Measurements from ENCODE around the gene SRRM5. TPM values are rescaled to one million over a fixed set of nuclear protein-coding genes. Genes with fewer than 3 reads are reported as not detected.
A peak's percentile ranks its signal among the peaks of the same experiment; 100 is the strongest.

The SRRM5 gene
- total and polyA plus RNA-seq, 8 donors: 0.45 to 0.50 TPM; not detected in 6

DNA sequence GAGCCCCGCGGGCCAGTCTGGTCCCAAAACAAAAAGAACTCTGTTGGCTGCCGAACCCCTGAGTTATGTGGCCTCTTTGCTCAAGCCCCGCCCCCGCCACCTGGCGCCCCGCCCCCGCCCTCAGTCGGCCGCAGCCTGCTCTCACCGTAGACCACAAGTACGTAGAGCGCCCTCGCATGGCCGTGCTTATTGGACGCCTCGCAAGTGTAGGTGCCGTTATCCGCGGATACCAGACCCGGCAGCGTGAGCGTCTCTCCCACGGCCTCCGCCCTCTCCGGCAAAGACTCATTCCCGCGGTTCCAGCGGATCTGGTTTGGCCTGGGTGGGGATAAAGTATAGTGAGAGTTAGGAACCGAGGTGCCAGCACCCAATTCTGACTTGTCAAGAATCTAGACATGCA, 13.0 kb downstream of the SRRM5 start:
- peak; percentile 70 to 82 for DNase-seq
- no peak overlapping the region for H3K4me3 ChIP-seq
- 22 to 37% (median 33%) methylated on average over 15 to 30 of the region's 30 CpGs for WGBS, 5 donors
- H3K27ac ChIP-seq: no peak overlapping the region
- peaks cover 0 to 21% (median 12%) of the 10 kb centered on the region in 4 donors for H3K4me1 ChIP-seq
- H3K9me3 ChIP-seq: no peaks in the 10 kb centered on the region
- intact Hi-C loops (cut with DNase I; ENCODE audit: low total_unique reads): no loop called here
- no peak for TF ChIP-seq POLR2A (IDR thresholded peaks at IDR 0.05)
- H3K27me3 ChIP-seq: no peaks in the 10 kb centered on the region
- no peaks in the 10 kb centered on the region for H3K36me3 ChIP-seq

DNA sequence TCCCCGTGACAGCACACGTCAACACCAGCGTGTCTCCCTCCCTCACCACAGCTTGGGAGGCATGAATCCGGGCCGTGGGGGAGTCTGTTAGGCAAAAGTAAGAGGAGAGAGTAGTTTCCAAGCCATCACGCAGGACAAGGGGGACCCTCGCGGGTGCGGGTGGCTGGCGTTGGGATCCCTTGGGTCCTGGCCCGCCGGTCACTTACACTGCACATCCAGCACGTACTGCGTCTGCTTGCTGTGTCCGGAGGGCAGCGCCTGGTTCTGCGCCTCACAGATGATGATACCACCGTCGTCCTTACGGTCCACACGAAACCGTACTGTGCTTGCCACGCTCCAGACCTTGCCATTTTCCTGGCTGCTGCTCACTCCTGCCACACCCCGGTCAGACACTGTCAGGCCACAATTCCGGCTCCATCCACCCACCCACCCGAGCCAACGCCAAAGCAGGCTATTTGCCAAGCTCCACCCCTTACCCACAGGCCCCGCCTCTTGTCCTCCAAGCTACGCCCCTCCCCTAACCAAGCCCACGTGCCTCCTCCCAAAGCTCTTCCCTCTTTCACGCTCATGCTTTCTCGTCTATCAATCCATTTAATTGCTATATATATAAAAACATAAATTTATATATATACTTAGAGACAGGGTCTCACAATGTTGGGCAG, 14.2 kb downstream of the SRRM5 start:
- no peaks in the 10 kb centered on the region for H3K27me3 ChIP-seq
- H3K36me3 ChIP-seq: no peaks in the 10 kb centered on the region
- peak in 1 of 2 donors; percentile 47 for DNase-seq
- intact Hi-C loops (cut with DNase I; ENCODE audit: low total_unique reads): no loop called here
- 74 to 82% (median 77%) methylated on average over 31 to 32 of the region's 32 CpGs for WGBS, 5 donors
- peaks cover 0 to 10% (median 4%) of the 10 kb centered on the region in 4 donors for H3K4me1 ChIP-seq
- no peak overlapping the region for H3K27ac ChIP-seq
- no peak for TF ChIP-seq POLR2A (IDR thresholded peaks at IDR 0.05)
- TF ChIP-seq EP300 (IDR thresholded peaks at IDR 0.05): no peak
- TF ChIP-seq POLR2AphosphoS5 (IDR thresholded peaks at IDR 0.05): no peak
- TF ChIP-seq, protein P1, sequence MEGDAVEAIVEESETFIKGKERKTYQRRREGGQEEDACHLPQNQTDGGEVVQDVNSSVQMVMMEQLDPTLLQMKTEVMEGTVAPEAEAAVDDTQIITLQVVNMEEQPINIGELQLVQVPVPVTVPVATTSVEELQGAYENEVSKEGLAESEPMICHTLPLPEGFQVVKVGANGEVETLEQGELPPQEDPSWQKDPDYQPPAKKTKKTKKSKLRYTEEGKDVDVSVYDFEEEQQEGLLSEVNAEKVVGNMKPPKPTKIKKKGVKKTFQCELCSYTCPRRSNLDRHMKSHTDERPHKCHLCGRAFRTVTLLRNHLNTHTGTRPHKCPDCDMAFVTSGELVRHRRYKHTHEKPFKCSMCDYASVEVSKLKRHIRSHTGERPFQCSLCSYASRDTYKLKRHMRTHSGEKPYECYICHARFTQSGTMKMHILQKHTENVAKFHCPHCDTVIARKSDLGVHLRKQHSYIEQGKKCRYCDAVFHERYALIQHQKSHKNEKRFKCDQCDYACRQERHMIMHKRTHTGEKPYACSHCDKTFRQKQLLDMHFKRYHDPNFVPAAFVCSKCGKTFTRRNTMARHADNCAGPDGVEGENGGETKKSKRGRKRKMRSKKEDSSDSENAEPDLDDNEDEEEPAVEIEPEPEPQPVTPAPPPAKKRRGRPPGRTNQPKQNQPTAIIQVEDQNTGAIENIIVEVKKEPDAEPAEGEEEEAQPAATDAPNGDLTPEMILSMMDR (IDR thresholded peaks at IDR 0.05): no peak
- no peak overlapping the region for H3K4me3 ChIP-seq
- H3K9me3 ChIP-seq: no peaks in the 10 kb centered on the region

DNA sequence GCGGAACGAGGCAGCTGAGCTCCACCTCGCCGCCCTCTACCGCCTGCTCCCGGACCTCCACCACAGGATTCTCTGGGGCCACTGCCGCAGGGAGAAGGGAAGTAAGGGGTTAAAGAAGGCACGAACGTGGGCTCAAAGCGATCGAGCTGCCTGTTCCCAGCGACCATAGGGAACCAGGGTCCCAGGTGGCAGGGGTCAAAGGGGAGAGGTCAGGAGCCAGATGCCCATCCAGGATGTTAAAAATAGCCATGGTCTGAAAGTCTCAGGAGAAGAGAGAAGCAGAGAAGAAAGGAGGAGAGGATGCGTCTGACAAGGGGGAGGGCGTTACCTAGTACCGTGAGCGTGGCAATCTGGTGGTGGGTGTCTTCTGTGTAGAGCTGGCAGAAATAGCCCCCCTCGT, 14.9 kb downstream of the SRRM5 start:
- Histone ChIP-seq H3K36me3 (no peaks in the 10 kb centered on the region), H3K9me3 (no peaks in the 10 kb centered on the region), H3K4me1 (peaks cover 0 to 10% (median 4%) of the 10 kb centered on the region in 4 donors), H3K4me3 (no peak overlapping the region), H3K27me3 (no peaks in the 10 kb centered on the region), H3K27ac (no peak overlapping the region)
- WGBS, 5 donors: 57 to 67% (median 62%) methylated on average over 15 to 17 of the region's 17 CpGs
- DNase-seq: no peak
- intact Hi-C loops (cut with DNase I; ENCODE audit: low total_unique reads): no loop called here
- TF ChIP-seq, protein P1 (IDR thresholded peaks at IDR 0.05): no peak
- TF ChIP-seq POLR2A (IDR thresholded peaks at IDR 0.05): no peak
- TF ChIP-seq EP300 (IDR thresholded peaks at IDR 0.05): no peak
- no peak for TF ChIP-seq POLR2AphosphoS5 (IDR thresholded peaks at IDR 0.05)

DNA sequence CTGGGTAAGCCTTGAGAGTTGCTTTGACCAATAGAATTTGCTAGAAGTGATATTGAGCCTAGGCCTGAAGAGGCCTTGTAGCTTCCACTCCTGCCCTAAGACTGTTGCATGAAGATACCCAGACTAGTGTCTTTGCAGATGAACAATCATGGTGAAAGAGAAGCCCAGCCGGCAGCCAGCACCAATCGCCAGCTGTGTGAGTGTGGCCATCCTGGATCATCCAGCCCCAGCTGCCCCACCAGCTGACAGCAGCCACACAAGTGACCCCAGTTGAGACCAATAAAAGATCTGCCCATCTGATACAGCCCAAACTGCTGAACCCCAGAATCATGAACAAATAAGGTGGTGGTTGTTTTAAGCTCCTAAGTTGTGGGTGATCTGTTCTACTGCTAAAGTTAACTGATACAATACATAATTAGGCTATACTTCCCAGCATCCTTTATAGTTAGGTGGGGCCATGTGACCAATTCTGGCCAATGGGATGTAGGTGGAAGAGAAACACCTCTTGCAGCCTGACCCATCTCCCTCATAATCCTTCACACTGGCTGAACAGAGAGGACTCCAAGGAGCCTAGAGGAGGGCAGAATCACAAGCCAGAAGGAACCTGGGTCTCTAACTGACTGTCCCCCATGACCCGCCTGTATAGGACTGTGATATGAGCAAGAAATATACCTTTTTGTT, 16.9 kb downstream of the SRRM5 start:
- intact Hi-C loops (cut with DNase I; ENCODE audit: low total_unique reads): no loop called here
- TF ChIP-seq, protein P1 (IDR thresholded peaks at IDR 0.05): no peak
- TF ChIP-seq EP300 (IDR thresholded peaks at IDR 0.05) (no peak), POLR2A (IDR thresholded peaks at IDR 0.05) (no peak), POLR2AphosphoS5 (IDR thresholded peaks at IDR 0.05) (no peak)
- 87 to 98% (median 88%) methylated on average over 3 of the region's 3 CpGs for WGBS, 5 donors
- Histone ChIP-seq H3K4me1 (peaks cover 0 to 10% (median 4%) of the 10 kb centered on the region in 4 donors), H3K4me3 (no peak overlapping the region), H3K27ac (no peak overlapping the region), H3K27me3 (no peaks in the 10 kb centered on the region), H3K9me3 (no peaks in the 10 kb centered on the region), H3K36me3 (no peaks in the 10 kb centered on the region)
- no peak for DNase-seq

DNA sequence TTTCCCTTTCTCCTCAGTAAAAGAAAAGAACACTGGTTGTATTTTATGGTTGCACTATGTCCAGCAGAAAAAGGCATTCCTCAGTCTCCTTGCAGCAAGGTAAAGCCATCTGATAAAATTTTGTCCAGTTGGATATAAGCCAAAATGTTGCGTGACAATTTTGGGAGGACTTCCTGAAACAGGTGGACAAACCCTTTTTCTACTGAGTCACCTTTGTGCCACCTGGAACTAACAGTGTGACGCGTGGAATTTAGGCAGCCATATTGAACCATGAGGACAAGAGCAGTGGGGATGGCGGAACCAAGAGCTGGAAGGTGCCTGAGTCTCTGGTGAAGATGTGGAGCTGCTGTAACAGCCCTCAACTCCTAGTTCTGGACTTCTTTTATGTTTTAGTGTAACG, 19.6 kb downstream of the SRRM5 start:
- intact Hi-C loops (cut with DNase I; ENCODE audit: low total_unique reads): no loop called here
- Histone ChIP-seq H3K36me3 (no peaks in the 10 kb centered on the region), H3K4me1 (peaks cover 0 to 13% (median 4%) of the 10 kb centered on the region in 4 donors), H3K4me3 (no peak overlapping the region), H3K27ac (no peak overlapping the region), H3K9me3 (no peaks in the 10 kb centered on the region), H3K27me3 (peaks cover 0 to 16% (median 0%) of the 10 kb centered on the region in 3 donors)
- WGBS, 5 donors: 80 to 86% (median 81%) methylated on average over 5 of the region's 5 CpGs
- DNase-seq: no peak
- TF ChIP-seq, protein P1 (IDR thresholded peaks at IDR 0.05): no peak
- TF ChIP-seq POLR2A (IDR thresholded peaks at IDR 0.05) (no peak), POLR2AphosphoS5 (IDR thresholded peaks at IDR 0.05) (no peak), EP300 (IDR thresholded peaks at IDR 0.05) (no peak)

Measured in stomach (tissue), 9 donors.